ENCODE data around the gene ISM1. TPM values are rescaled to one million over a fixed set of nuclear protein-coding genes. Genes with fewer than 3 reads are reported as not detected.
A peak's percentile ranks its signal among the peaks of the same experiment; 100 is the strongest.

ISM1 gene
- polyA plus RNA-seq, 1 donor: 0.81 TPM

DNA sequence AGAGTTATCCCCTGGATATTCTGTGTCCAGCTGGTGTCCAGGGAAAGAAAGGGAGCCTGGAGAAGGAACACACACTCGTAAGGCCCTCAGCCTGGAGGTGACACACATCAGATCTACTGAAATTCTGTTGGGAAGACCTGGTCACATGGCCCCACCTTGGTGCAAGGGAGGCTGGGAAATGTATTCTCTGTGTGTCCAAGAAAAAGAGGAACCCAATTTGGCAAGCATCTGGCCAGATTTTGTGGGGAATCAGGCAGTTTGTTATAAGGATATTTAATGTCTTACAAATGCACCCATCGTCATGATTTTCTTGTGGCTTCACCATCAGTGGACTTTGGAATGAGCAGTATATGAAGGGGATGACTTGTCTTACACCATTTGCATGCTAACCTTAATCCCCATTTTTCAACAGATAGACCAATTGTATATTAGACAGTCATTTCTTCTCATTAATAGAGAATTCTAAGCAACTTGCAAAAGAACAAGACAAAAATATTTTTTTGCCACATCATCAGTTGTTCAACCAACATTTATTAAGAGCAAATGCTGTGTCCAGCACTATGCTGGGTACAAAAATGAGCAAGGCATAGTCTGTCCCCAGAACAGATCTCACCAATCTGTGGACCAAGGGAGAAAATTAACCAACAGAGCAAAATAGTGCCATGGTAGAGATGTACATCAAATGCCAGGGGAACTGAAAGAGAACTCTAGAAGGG is 59.7 kb downstream of the ISM1 start:
- Histone ChIP-seq H3K36me3 (ENCODE audit: control insufficient read depth, insufficient read depth, low read length) (no peaks in the 10 kb centered on the region), H3K4me1 (ENCODE audit: control insufficient read depth, insufficient read depth, low read length) (no peaks in the 10 kb centered on the region), H3K4me3 (ENCODE audit: low read length) (no peak overlapping the region), H3K27ac (ENCODE audit: low read length) (no peak overlapping the region), H3K9me3 (ENCODE audit: control insufficient read depth, low read depth, low read length) (no peaks in the 10 kb centered on the region), H3K27me3 (ENCODE audit: control insufficient read depth, insufficient read depth, low read length) (no peaks in the 10 kb centered on the region)
- DNase-seq: no peak
- WGBS (ENCODE audit: insufficient coverage, low lambda C conversion rate): no CpG with 5 or more reads among the region's 2 CpGs

DNA sequence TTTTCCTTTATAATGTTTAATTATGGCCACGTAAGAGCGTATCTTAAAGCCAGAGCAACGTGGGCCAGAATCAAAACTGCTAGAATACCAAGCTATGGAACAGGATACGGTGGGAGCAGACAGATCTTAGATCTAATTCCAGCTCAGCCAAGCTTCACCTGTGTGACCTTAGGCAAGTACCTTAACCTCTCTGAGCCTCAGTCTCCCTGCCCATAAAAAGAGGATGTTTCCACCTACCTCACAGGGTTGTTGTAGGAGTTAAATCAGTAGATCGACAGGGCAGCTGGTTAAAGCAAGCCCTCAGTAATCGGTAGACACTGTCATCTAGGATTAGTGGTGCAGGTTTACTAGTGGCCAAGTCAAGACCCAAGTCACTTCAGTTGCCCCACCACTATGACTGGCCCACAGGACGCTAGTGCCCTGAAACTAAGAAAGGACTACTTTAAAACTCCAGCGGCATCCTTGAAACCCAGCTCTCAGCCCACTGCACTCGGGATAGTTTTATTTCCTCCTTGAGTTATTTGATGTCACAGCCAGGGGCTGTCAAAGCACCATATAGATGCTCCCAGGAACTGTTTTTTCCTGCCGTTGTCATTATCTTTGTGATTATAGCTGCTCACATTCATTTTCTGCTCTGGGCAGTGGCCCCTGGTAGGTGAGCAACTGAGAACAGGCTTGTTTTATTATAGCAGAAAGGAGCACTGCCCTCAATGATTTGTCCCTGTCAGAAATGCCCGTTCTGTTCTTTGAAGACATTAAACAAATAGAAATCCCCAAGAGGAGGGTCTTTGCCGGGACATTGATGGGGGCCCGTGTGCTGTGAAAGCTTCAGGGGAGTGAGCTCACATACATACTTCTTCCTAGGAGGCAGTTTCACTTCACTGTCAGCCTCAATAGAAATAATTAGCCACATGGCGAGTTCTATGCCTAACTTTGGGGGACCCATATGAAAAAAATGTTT is 63.1 kb downstream of the ISM1 start:
- H3K27me3 ChIP-seq (ENCODE audit: control insufficient read depth, insufficient read depth, low read length): no peaks in the 10 kb centered on the region

DNA sequence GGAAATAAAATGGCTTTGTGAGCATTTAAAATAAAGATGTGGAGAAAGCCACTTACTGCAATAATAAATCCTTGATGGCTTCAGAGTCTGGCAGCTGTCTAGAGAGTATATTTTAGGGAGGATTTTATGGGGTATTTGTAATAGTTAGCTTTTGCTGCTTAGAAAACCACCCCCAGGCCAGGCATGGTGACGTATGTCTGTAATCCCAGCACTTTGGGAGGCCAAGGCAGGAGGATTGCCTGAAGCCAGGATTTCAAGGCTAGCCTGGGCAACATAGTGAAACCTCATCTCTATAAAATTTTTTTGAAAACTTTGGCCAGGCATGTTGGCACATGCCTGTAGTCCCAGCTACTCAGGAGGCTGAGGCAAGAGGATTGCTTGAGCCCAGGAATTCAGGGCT is 63.8 kb downstream of the ISM1 start:
- DNase-seq: no peak
- Histone ChIP-seq H3K27ac (ENCODE audit: low read length) (no peak overlapping the region), H3K9me3 (ENCODE audit: control insufficient read depth, low read depth, low read length) (no peaks in the 10 kb centered on the region), H3K4me1 (ENCODE audit: control insufficient read depth, insufficient read depth, low read length) (no peaks in the 10 kb centered on the region), H3K27me3 (ENCODE audit: control insufficient read depth, insufficient read depth, low read length) (no peaks in the 10 kb centered on the region), H3K36me3 (ENCODE audit: control insufficient read depth, insufficient read depth, low read length) (no peaks in the 10 kb centered on the region), H3K4me3 (ENCODE audit: low read length) (no peak overlapping the region)
- WGBS (ENCODE audit: insufficient coverage, low lambda C conversion rate): no CpG with 5 or more reads among the region's 1 CpG

More for the DNA sequence above, 63.1 kb downstream of the ISM1 start:
- no peak overlapping the region for H3K4me3 ChIP-seq (ENCODE audit: low read length)
- no peaks in the 10 kb centered on the region for H3K9me3 ChIP-seq (ENCODE audit: control insufficient read depth, low read depth, low read length)
- no CpG with 5 or more reads among the region's 14 CpGs for WGBS (ENCODE audit: insufficient coverage, low lambda C conversion rate)
- H3K27ac ChIP-seq (ENCODE audit: low read length): no peak overlapping the region
- DNase-seq: no peak
- no peaks in the 10 kb centered on the region for H3K4me1 ChIP-seq (ENCODE audit: control insufficient read depth, insufficient read depth, low read length)
- H3K36me3 ChIP-seq (ENCODE audit: control insufficient read depth, insufficient read depth, low read length): no peaks in the 10 kb centered on the region

DNA sequence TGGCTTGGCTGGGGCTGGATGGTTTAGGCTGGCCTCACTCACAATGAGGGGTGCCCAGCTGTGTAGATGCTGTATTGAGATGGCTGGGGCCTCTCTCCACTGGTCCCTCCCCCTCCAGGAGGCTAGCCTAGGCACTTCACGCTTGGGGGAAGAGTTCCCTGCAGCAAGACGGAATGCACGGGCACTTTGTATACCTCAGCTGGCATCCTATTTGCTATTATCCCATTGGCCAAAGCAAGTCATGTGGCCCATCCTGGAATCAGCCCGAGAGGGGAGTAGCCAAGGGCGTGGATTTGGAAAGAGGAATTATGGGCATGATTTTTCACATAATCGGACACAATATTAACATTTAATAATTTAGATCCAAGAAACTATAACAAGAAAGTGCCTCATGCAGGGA is 64.3 kb downstream of the ISM1 start:
- no peak overlapping the region for H3K27ac ChIP-seq (ENCODE audit: low read length)
- no peaks in the 10 kb centered on the region for H3K36me3 ChIP-seq (ENCODE audit: control insufficient read depth, insufficient read depth, low read length)
- no peak overlapping the region for H3K4me3 ChIP-seq (ENCODE audit: low read length)
- WGBS (ENCODE audit: insufficient coverage, low lambda C conversion rate): 100% methylated on average over 2 of the region's 6 CpGs
- H3K4me1 ChIP-seq (ENCODE audit: control insufficient read depth, insufficient read depth, low read length): peaks cover 3% of the 10 kb centered on the region
- DNase-seq: no peak
- no peaks in the 10 kb centered on the region for H3K27me3 ChIP-seq (ENCODE audit: control insufficient read depth, insufficient read depth, low read length)
- H3K9me3 ChIP-seq (ENCODE audit: control insufficient read depth, low read depth, low read length): no peaks in the 10 kb centered on the region

- Histone ChIP-seq H3K27me3 (ENCODE audit: control insufficient read depth, insufficient read depth, low read length) (no peaks in the 10 kb centered on the region), H3K36me3 (ENCODE audit: control insufficient read depth, insufficient read depth, low read length) (no peaks in the 10 kb centered on the region), H3K4me3 (ENCODE audit: low read length) (no peak overlapping the region), H3K9me3 (ENCODE audit: control insufficient read depth, low read depth, low read length) (no peaks in the 10 kb centered on the region), H3K27ac (ENCODE audit: low read length) (no peak overlapping the region), H3K4me1 (ENCODE audit: control insufficient read depth, insufficient read depth, low read length) (peaks cover 7% of the 10 kb centered on the region)
- DNase-seq: no peak
- WGBS (ENCODE audit: insufficient coverage, low lambda C conversion rate): no CpG with 5 or more reads among the region's 5 CpGs
Measured at GRCh38 chr20:13286052-13286451, 65.0 kb downstream of the ISM1 start.

GRCh38 chr20:13286607-13287006 is 65.5 kb downstream of the ISM1 start:
- Histone ChIP-seq H3K36me3 (ENCODE audit: control insufficient read depth, insufficient read depth, low read length) (no peaks in the 10 kb centered on the region), H3K4me3 (ENCODE audit: low read length) (no peak overlapping the region), H3K27me3 (ENCODE audit: control insufficient read depth, insufficient read depth, low read length) (no peaks in the 10 kb centered on the region), H3K9me3 (ENCODE audit: control insufficient read depth, low read depth, low read length) (no peaks in the 10 kb centered on the region), H3K4me1 (ENCODE audit: control insufficient read depth, insufficient read depth, low read length) (peaks cover 11% of the 10 kb centered on the region), H3K27ac (ENCODE audit: low read length) (no peak overlapping the region)
- no CpG with 5 or more reads among the region's 7 CpGs for WGBS (ENCODE audit: insufficient coverage, low lambda C conversion rate)
- DNase-seq: no peak

- no peak for DNase-seq
- 93% methylated on average over 2 of the region's 12 CpGs for WGBS (ENCODE audit: insufficient coverage, low lambda C conversion rate)
- Histone ChIP-seq H3K4me3 (ENCODE audit: low read length) (no peak overlapping the region), H3K27me3 (ENCODE audit: control insufficient read depth, insufficient read depth, low read length) (no peaks in the 10 kb centered on the region), H3K4me1 (ENCODE audit: control insufficient read depth, insufficient read depth, low read length) (peaks cover 23% of the 10 kb centered on the region), H3K27ac (ENCODE audit: low read length) (no peak overlapping the region), H3K36me3 (ENCODE audit: control insufficient read depth, insufficient read depth, low read length) (no peaks in the 10 kb centered on the region), H3K9me3 (ENCODE audit: control insufficient read depth, low read depth, low read length) (no peaks in the 10 kb centered on the region)
Measured at GRCh38 chr20:13288357-13288756, 67.3 kb downstream of the ISM1 start.

DNA sequence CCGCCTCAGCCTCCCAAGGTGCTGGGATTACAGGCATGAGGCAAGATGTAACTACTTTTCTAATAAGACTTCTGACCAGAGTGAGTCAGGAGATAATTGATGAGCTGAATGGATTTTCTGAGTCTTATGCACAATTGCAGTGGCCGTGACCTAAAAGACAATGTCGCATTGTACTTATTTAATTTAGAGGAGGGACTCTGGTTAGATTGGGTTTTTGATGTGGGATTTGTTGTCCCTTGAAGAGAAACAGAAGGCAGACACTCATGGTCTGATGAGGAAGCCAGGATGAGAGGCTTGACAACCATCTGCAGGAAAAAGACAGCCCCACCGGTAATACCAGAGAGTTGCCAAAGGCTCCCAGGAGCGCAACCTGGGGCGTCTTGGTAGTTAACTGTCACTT is 68.0 kb downstream of the ISM1 start:
- H3K9me3 ChIP-seq (ENCODE audit: control insufficient read depth, low read depth, low read length): no peaks in the 10 kb centered on the region
- peaks cover 23% of the 10 kb centered on the region for H3K4me1 ChIP-seq (ENCODE audit: control insufficient read depth, insufficient read depth, low read length)
- no peak for DNase-seq
- WGBS (ENCODE audit: insufficient coverage, low lambda C conversion rate): no CpG with 5 or more reads among the region's 6 CpGs
- H3K36me3 ChIP-seq (ENCODE audit: control insufficient read depth, insufficient read depth, low read length): no peaks in the 10 kb centered on the region
- no peak overlapping the region for H3K27ac ChIP-seq (ENCODE audit: low read length)
- no peaks in the 10 kb centered on the region for H3K27me3 ChIP-seq (ENCODE audit: control insufficient read depth, insufficient read depth, low read length)
- no peak overlapping the region for H3K4me3 ChIP-seq (ENCODE audit: low read length)

GRCh38 chr20:13290724-13291123 is 69.7 kb downstream of the ISM1 start:
- peak overlapping the region; percentile 2 for H3K4me3 ChIP-seq (ENCODE audit: low read length)
- H3K27me3 ChIP-seq (ENCODE audit: control insufficient read depth, insufficient read depth, low read length): no peaks in the 10 kb centered on the region
- H3K27ac ChIP-seq (ENCODE audit: low read length): peak overlapping the region; percentile 87
- no CpG with 5 or more reads among the region's 2 CpGs for WGBS (ENCODE audit: insufficient coverage, low lambda C conversion rate)
- peaks cover 27% of the 10 kb centered on the region for H3K4me1 ChIP-seq (ENCODE audit: control insufficient read depth, insufficient read depth, low read length)
- H3K9me3 ChIP-seq (ENCODE audit: control insufficient read depth, low read depth, low read length): no peaks in the 10 kb centered on the region
- H3K36me3 ChIP-seq (ENCODE audit: control insufficient read depth, insufficient read depth, low read length): no peaks in the 10 kb centered on the region
- DNase-seq: peak in 1 of 2 donors; percentile 27

DNA sequence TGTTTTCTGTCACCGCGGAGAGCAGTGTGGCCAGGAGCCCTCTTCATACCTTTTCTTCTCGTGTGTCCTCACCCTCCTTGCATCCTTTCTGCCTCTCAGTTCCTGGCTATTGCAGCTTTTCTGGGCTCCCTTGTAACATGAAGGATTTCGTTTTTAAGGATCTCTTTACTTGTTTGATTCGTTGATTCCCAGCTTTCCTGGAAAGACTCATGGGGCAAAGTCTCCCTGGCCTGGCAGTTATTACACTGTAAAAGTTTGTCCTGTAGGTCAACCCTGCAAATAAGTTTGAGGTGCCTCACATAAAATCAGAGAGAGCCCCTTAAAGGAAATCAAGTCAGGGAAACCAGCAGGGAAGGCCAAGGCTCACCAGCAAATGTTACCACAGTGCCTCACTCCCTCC is 70.1 kb downstream of the ISM1 start:
- Histone ChIP-seq H3K27me3 (ENCODE audit: control insufficient read depth, insufficient read depth, low read length) (no peaks in the 10 kb centered on the region), H3K4me3 (ENCODE audit: low read length) (peak overlapping the region; percentile 2), H3K36me3 (ENCODE audit: control insufficient read depth, insufficient read depth, low read length) (no peaks in the 10 kb centered on the region), H3K9me3 (ENCODE audit: control insufficient read depth, low read depth, low read length) (no peaks in the 10 kb centered on the region), H3K4me1 (ENCODE audit: control insufficient read depth, insufficient read depth, low read length) (peaks cover 27% of the 10 kb centered on the region), H3K27ac (ENCODE audit: low read length) (peak overlapping the region; percentile 87)
- WGBS (ENCODE audit: insufficient coverage, low lambda C conversion rate): 48% methylated on average over 2 of the region's 5 CpGs
- DNase-seq: peak; percentile 54 to 84

Data from large intestine (tissue), 3 donors.